K562 (cell line): ENCODE results near the gene SUN5. TPM values are rescaled to one million over a fixed set of nuclear protein-coding genes. Genes with fewer than 3 reads are reported as not detected.

Source experiments
- ATAC-seq: fragments of 200-7000 bp; cut with Tn5 transposase; 3 replicates; pipeline ENCODE4 v1.9.1; 2020; ENCODE audit warnings: moderate library complexity
- BruUV-seq: library from RNA; stranded (reverse); fragments of 400-500 nt; replicated peaks from 2 replicates; lab custom pipeline; 2021; lab: Mats Ljungman, UMichigan
- CTCF ChIA-PET: fragments of 300-600 bp; formaldehyde crosslinking; extraction: SDS; loops from one replicate; lab custom pipeline; 2021; ENCODE audit warnings: low intra/inter-chr PET ratio; lab: Yijun Ruan, JAX
- POLR2A ChIA-PET: fragments of 300-600, 350-650 bp; sonication (Branson Sonifier 250); formaldehyde crosslinking; extraction: SDS; loops from one replicate; lab custom pipeline; 2021; ENCODE audit warnings: antibody characterized with exemption, inconsistent platforms; lab: Yijun Ruan, JAX
- DNase-seq, 4 experiments: peaks; one replicate each; pipeline versions ENCODE4 v3.0.0 to v3.0.0-alpha.2; 2011 to 2018; ENCODE audit warnings: low spot score in 3 of 4, mixed read lengths in 3 of 4; ENCODE audit errors: extremely low read depth in 1 of 4
- FAIRE-seq: peaks from 2 replicates; lab custom pipeline; 2011; peaks lifted over from hg19 to GRCh38; lab: Jason Lieb, UNC
- H2AFZ ChIP-seq: 2 replicates; pipeline ENCODE4 v1.6.0; 2011; ENCODE audit warnings: low read depth, low read length, control low read depth, inconsistent platforms
- H3K27ac ChIP-seq: fragments of 200-600 bp; 3 replicates; pipeline ENCODE4 v1.8.0; 2011; ENCODE audit warnings: low read depth, mild to moderate bottlenecking, control low read depth, inconsistent platforms, low read length, moderate library complexity, mixed read lengths; ENCODE audit errors: extremely low read depth
- H3K27me3 ChIP-seq, 2 experiments: fragments of 300-600 bp in 1 of 2; 2 replicates in 1 of 2; 3 replicates in 1 of 2; pipeline versions ENCODE4 v1.6.0 to v1.8.0; 2011; ENCODE audit warnings: inconsistent platforms in 2 of 2, low read length in 2 of 2, mild to moderate bottlenecking in 1 of 2, mixed read lengths in 1 of 2, moderate library complexity in 1 of 2; ENCODE audit not compliant: control insufficient read depth in 2 of 2, insufficient read depth in 2 of 2
- H3K36me3 ChIP-seq: fragments of 300-600 bp; 3 replicates; pipeline ENCODE4 v1.8.0; 2011; ENCODE audit warnings: mild to moderate bottlenecking, low read length, inconsistent platforms; ENCODE audit not compliant: control insufficient read depth, insufficient read depth
- H3K4me1 ChIP-seq, 2 experiments: fragments of 200-600 bp in 1 of 2; replicated peaks in 1 of 2; 2 replicates in 1 of 2; 3 replicates in 1 of 2; pipeline versions ENCODE4 v1.5.1 to v1.8.0; 2011; ENCODE audit warnings: inconsistent platforms in 2 of 2, low read length in 2 of 2, mild to moderate bottlenecking in 1 of 2, mixed read lengths in 1 of 2, moderate library complexity in 1 of 2; ENCODE audit not compliant: control insufficient read depth in 2 of 2, insufficient read depth in 2 of 2
- H3K4me2 ChIP-seq: 2 replicates; pipeline ENCODE4 v1.6.1; 2011; ENCODE audit warnings: low read length, control low read depth, inconsistent platforms, mixed read lengths; ENCODE audit not compliant: insufficient read depth
- H3K4me3 ChIP-seq: fragments of 200-600 bp; sonication (generic), shearing (Covaris generic); 2 replicates; pipeline ENCODE4 v1.5.1; 2016; ENCODE audit warnings: control low read depth, inconsistent platforms
- H3K79me2 ChIP-seq: fragments of 200-600 bp; 3 replicates; pipeline ENCODE4 v1.8.0; 2011; ENCODE audit warnings: low read length, inconsistent platforms; ENCODE audit not compliant: control insufficient read depth, insufficient read depth
- H3K9ac ChIP-seq, 2 experiments: 2 replicates each; pipeline versions ENCODE4 v1.6.0 to v1.6.1; 2011; ENCODE audit warnings: low read depth in 2 of 2, low read length in 2 of 2, control low read depth in 1 of 2, inconsistent platforms in 1 of 2, mild to moderate bottlenecking in 1 of 2, mixed read lengths in 1 of 2; ENCODE audit not compliant: insufficient read depth in 1 of 2
- H3K9me1 ChIP-seq: one replicate; pipeline ENCODE4 v1.6.0; 2011; ENCODE audit warnings: inconsistent platforms, mild to moderate bottlenecking, low read length, moderate library complexity; ENCODE audit not compliant: control insufficient read depth, insufficient read depth
- H3K9me3 ChIP-seq: replicated peaks from 2 replicates; pipeline ENCODE4 v1.5.1; 2011; ENCODE audit warnings: low read depth, low read length, inconsistent platforms; ENCODE audit not compliant: control insufficient read depth, insufficient read depth
- H4K20me1 ChIP-seq: replicated peaks from 2 replicates; pipeline ENCODE4 v1.6.1; 2011; ENCODE audit warnings: low read length, inconsistent platforms, mixed read lengths; ENCODE audit not compliant: control insufficient read depth, insufficient read depth
- ATF6 ChIP-seq: sonication (generic); formaldehyde crosslinking; IDR thresholded peaks from 2 replicates; pipeline ENCODE4 v1.4.0; 2020; ENCODE audit warnings: mild to moderate bottlenecking, missing genetic modification reagents
- IRF1 ChIP-seq: sonication (generic); formaldehyde crosslinking; IDR thresholded peaks from 2 replicates; pipeline ENCODE4 v1.8.0; 2022; ENCODE audit warnings: missing genetic modification reagents, mild to moderate bottlenecking, borderline replicate concordance
- STAT6 ChIP-seq: sonication (generic); formaldehyde crosslinking; IDR thresholded peaks from 2 replicates; pipeline ENCODE4 v1.8.1; 2023; ENCODE audit warnings: mild to moderate bottlenecking, missing genetic modification reagents
- TRIM25 ChIP-seq: fragments of 450-650 bp; IDR thresholded peaks from 2 replicates; pipeline ENCODE4 v1.7.0; 2016; ENCODE audit warnings: borderline replicate concordance
- ZBTB8A ChIP-seq: fragments of 450-650 bp; IDR thresholded peaks from 2 replicates; pipeline ENCODE4 v1.6.1; 2018; ENCODE audit warnings: mild to moderate bottlenecking, moderate library complexity; ENCODE audit not compliant: partially characterized antibody
- ZNF146 ChIP-seq: IDR thresholded peaks from one replicate; pipeline ENCODE4 v1.6.1; 2018; ENCODE audit warnings: missing compliant biosample characterization; ENCODE audit not compliant: unreplicated experiment
- ZNF274 ChIP-seq: IDR thresholded peaks from 2 replicates; pipeline ENCODE4 v1.6.1; 2011; ENCODE audit warnings: low read depth, mild to moderate bottlenecking, low read length, moderate library complexity, borderline replicate concordance
- ZNF740 ChIP-seq, 3 experiments: fragments of 200-800 bp in 1 of 3; sonication (Bioruptor generic) in 1 of 3; sonication (generic) in 1 of 3; formaldehyde crosslinking in 1 of 3; IDR thresholded peaks; 2 replicates each; pipeline versions ENCODE4 v1.6.1 to v1.8.0; 2016 to 2022; ENCODE audit warnings: mild to moderate bottlenecking in 2 of 3, missing compliant biosample characterization in 2 of 3, missing genetic modification characterization in 2 of 3, missing genetic modification reagents in 1 of 3
- ZNF778 ChIP-seq: fragments of 450-650 bp; formaldehyde crosslinking; IDR thresholded peaks from 2 replicates; pipeline ENCODE4 v1.4.0; 2020; ENCODE audit warnings: mild to moderate bottlenecking, moderate library complexity
- ZNF79 ChIP-seq: fragments of 250-450 bp; sonication (Bioruptor Pico); IDR thresholded peaks from 2 replicates; pipeline ENCODE4 v1.4.0; 2020; ENCODE audit warnings: low read depth, mild to moderate bottlenecking, moderate library complexity
- whole genome bisulfite sequencing: fragments of 100-300 bp; shearing (Covaris generic); methylation state at CpG from one replicate; pipeline ENCODE4 v1.1.6; 2016; ENCODE audit warnings: low coverage, mixed read lengths; ENCODE audit not compliant: insufficient coverage; ENCODE audit errors: missing lambda C conversion rate; 5-methylcytosine and 5-hydroxymethylcytosine counted together
- in situ Hi-C: fragments of 300-500 bp; cut with MboI; formaldehyde crosslinking; loops from 4 replicates; pipeline ENCODE4 v1.15.0; 2018; ENCODE audit warnings: inconsistent platforms, mixed read lengths
- intact Hi-C: fragments of 100-400 bp; cut with micrococcal nuclease; formaldehyde crosslinking; loops from 2 replicates; pipeline ENCODE4 v1.14.2; 2022
- polyA plus RNA-seq, 8 experiments: library from polyadenylated mRNA; depleted of rRNA in 4 of 8; stranded (reverse) in 5 of 8; unstranded in 3 of 8; fragments of >200 nt; fragmentation: Nextera tagmentation in 2 of 8; fragmentation: Illumina TruSeq in 1 of 8; extraction: Ambion mirVana in 2 of 8; extraction: Trizol in 1 of 8; gene quantifications; 2 replicates each; pipeline versions ENCODE4 v1.2.1 to v1.2.3, GENCODE V29; 2011 to 2014; ENCODE audit warnings: inconsistent platforms in 1 of 8, missing spikeins in 1 of 8
- total RNA-seq, 7 experiments: library from RNA; depleted of rRNA in 6 of 7; stranded (reverse); fragments of >200 nt in 6 of 7; fragmentation: Illumina TruSeq in 2 of 7; extraction: Trizol in 2 of 7; gene quantifications; 2 replicates each; pipeline versions ENCODE4 v1.2.1 to v1.2.3, GENCODE V29; 2011 to 2021; ENCODE audit warnings: low replicate concordance in 1 of 7

The SUN5 gene
- total and polyA plus RNA-seq, 9 of the 15 experiments (the other 6 are each of a cell fraction or from before 2014, with no cell fraction given), result not detected

- no TSS peak for BruUV-seq
- WGBS, result 5% methylated on average over 7 of the region's 7 CpGs
- TF ChIP-seq ZNF146 (no peak), ZNF274 (no peak), ZNF740 (CRISPR knock-in tag; IDR thresholded peaks at IDR 0.05) (no peak), ZNF740 (tag; IDR thresholded peaks at IDR 0.05) (no peak), STAT6 (CRISPR knock-in tag) (no peak), IRF1 (CRISPR knock-in tag) (no peak), ATF6 (CRISPR knock-in tag) (no peak), TRIM25 (no peak), ZBTB8A (no peak), ZNF79 (CRISPR knock-in tag) (no peak), ZNF778 (CRISPR knock-in tag) (no peak)
These were observed 18.6 kb upstream of the SUN5 start for GRCh38 chr20:33022694-33023438.

More at GRCh38 chr20:33022694-33023438, 18.6 kb upstream of the SUN5 start:
- ATAC-seq, result no peak
- Histone ChIP-seq H3K9me3 (no peaks in the 10 kb centered on the region), H4K20me1 (no peaks in the 10 kb centered on the region; the same call in 1 of the 2 replicates), H3K79me2 (no peaks in the 10 kb centered on the region), H3K9ac (no peak overlapping the region), H3K4me2 (no peak overlapping the region), H3K36me3 (no peaks in the 10 kb centered on the region), H3K4me1 (0 out of 5 replicates have a peak, but pooled peaks cover 0 to 3% of the 10 kb centered on the region in 2 experiments), H2AFZ (no peak overlapping the region), H3K27ac (no peak overlapping the region), H3K27me3 (peaks cover 2 to 26% of the 10 kb centered on the region in 2 experiments; a peak in 3 of 5 replicates), H3K4me3 (no peak overlapping the region), H3K9me1 (peaks cover 2% of the 10 kb centered on the region)
- intact Hi-C loops, result no loop called here
- ChIA-PET CTCF (no interaction called here), POLR2A (interaction anchor here (0.8 kb wide), 1 partner anchor 9 kb away, joined by 3 read pairs; the partner anchor contains the start of gene BPIFB6)
- in situ Hi-C loops, result no loop called here
- no peak for DNase-seq
- no peak for FAIRE-seq
